ENCODE results near the gene CTSK. TPM values are rescaled to one million over a fixed set of nuclear protein-coding genes. Genes with fewer than 3 reads are reported as not detected.
"Not testable (repeated sequence)": the region's sequence is repeated elsewhere in the genome, so short reads cannot be mapped to it uniquely, and the experiment has no call there.

CTSK gene
- total RNA-seq, 1 donor from 2014 or later: 55.3 TPM

GRCh38 chr1:150833961-150834360 is 25.9 kb upstream of the CTSK start:
- not testable (repeated sequence) for H3K27me3 ChIP-seq (ENCODE audit: control insufficient read depth in 3 of 3, insufficient read depth in 3 of 3, low read length in 3 of 3); H3K9ac ChIP-seq (ENCODE audit: low read depth in 1 of 3, low read length in 3 of 3); H3K9me3 ChIP-seq (ENCODE audit: control insufficient read depth in 3 of 3, low read length in 3 of 3); H3K4me1 ChIP-seq (ENCODE audit: control insufficient read depth in 3 of 3, insufficient read depth in 3 of 3, low read length in 3 of 3); H3K27ac ChIP-seq (ENCODE audit: low read depth, low read length); H3K4me3 ChIP-seq (ENCODE audit: low read length in 3 of 3)
- peaks cover 18 to 71% (median 69%) of the 10 kb centered on the region in 3 donors for H3K36me3 ChIP-seq (ENCODE audit: control insufficient read depth in 3 of 3, insufficient read depth in 3 of 3, low read length in 3 of 3)

- Histone ChIP-seq H3K9me3 (ENCODE audit: control insufficient read depth in 3 of 3, low read length in 3 of 3) (no peaks in the 10 kb centered on the region), H3K4me3 (ENCODE audit: low read length in 3 of 3) (no peak overlapping the region), H3K27ac (ENCODE audit: low read depth, low read length) (no peak overlapping the region)
These were observed 24.5 kb upstream of the CTSK start for GRCh38 chr1:150832597-150832996.

GRCh38 chr1:150829751-150830150 is 21.7 kb upstream of the CTSK start:
- no peak overlapping the region for H3K4me3 ChIP-seq (ENCODE audit: low read length in 3 of 3)
- H3K36me3 ChIP-seq (ENCODE audit: control insufficient read depth in 3 of 3, insufficient read depth in 3 of 3, low read length in 3 of 3): peaks cover 21 to 75% (median 66%) of the 10 kb centered on the region in 3 donors
- no peak overlapping the region for H3K9ac ChIP-seq (ENCODE audit: low read depth in 1 of 3, low read length in 3 of 3)
- no peaks in the 10 kb centered on the region for H3K9me3 ChIP-seq (ENCODE audit: control insufficient read depth in 3 of 3, low read length in 3 of 3)
- no peaks in the 10 kb centered on the region for H3K27me3 ChIP-seq (ENCODE audit: control insufficient read depth in 3 of 3, insufficient read depth in 3 of 3, low read length in 3 of 3)
- no peaks in the 10 kb centered on the region for H3K4me1 ChIP-seq (ENCODE audit: control insufficient read depth in 3 of 3, insufficient read depth in 3 of 3, low read length in 3 of 3)
- no peak overlapping the region for H3K27ac ChIP-seq (ENCODE audit: low read depth, low read length)

More at GRCh38 chr1:150832597-150832996, 24.5 kb upstream of the CTSK start:
- Histone ChIP-seq H3K9ac (ENCODE audit: low read depth in 1 of 3, low read length in 3 of 3) (no peak overlapping the region), H3K4me1 (ENCODE audit: control insufficient read depth in 3 of 3, insufficient read depth in 3 of 3, low read length in 3 of 3) (no peaks in the 10 kb centered on the region), H3K27me3 (ENCODE audit: control insufficient read depth in 3 of 3, insufficient read depth in 3 of 3, low read length in 3 of 3) (no peaks in the 10 kb centered on the region), H3K36me3 (ENCODE audit: control insufficient read depth in 3 of 3, insufficient read depth in 3 of 3, low read length in 3 of 3) (peaks cover 24 to 79% (median 73%) of the 10 kb centered on the region in 3 donors)

- Histone ChIP-seq H3K4me3 (ENCODE audit: low read length in 3 of 3) (no peak overlapping the region), H3K9me3 (ENCODE audit: control insufficient read depth in 3 of 3, low read length in 3 of 3) (no peaks in the 10 kb centered on the region), H3K36me3 (ENCODE audit: control insufficient read depth in 3 of 3, insufficient read depth in 3 of 3, low read length in 3 of 3) (peaks cover 19 to 60% (median 59%) of the 10 kb centered on the region in 3 donors)
These were observed 18.2 kb upstream of the CTSK start for GRCh38 chr1:150826299-150826698.

GRCh38 chr1:150820730-150821512 is 12.9 kb upstream of the CTSK start:
- Histone ChIP-seq H3K9me3 (ENCODE audit: control insufficient read depth in 3 of 3, low read length in 3 of 3) (no peaks in the 10 kb centered on the region), H3K36me3 (ENCODE audit: control insufficient read depth in 3 of 3, insufficient read depth in 3 of 3, low read length in 3 of 3) (peaks cover 41 to 55% (median 51%) of the 10 kb centered on the region in 3 donors), H3K4me3 (ENCODE audit: low read length in 3 of 3) (no peak overlapping the region), H3K4me1 (ENCODE audit: control insufficient read depth in 3 of 3, insufficient read depth in 3 of 3, low read length in 3 of 3) (no peaks in the 10 kb centered on the region), H3K9ac (ENCODE audit: low read depth in 1 of 3, low read length in 3 of 3) (no peak overlapping the region), H3K27ac (ENCODE audit: low read depth, low read length) (no peak overlapping the region), H3K27me3 (ENCODE audit: control insufficient read depth in 3 of 3, insufficient read depth in 3 of 3, low read length in 3 of 3) (no peaks in the 10 kb centered on the region)

More at GRCh38 chr1:150826299-150826698, 18.2 kb upstream of the CTSK start:
- Histone ChIP-seq H3K4me1 (ENCODE audit: control insufficient read depth in 3 of 3, insufficient read depth in 3 of 3, low read length in 3 of 3) (no peaks in the 10 kb centered on the region), H3K27ac (ENCODE audit: low read depth, low read length) (no peak overlapping the region), H3K9ac (ENCODE audit: low read depth in 1 of 3, low read length in 3 of 3) (no peak overlapping the region), H3K27me3 (ENCODE audit: control insufficient read depth in 3 of 3, insufficient read depth in 3 of 3, low read length in 3 of 3) (no peaks in the 10 kb centered on the region)

GRCh38 chr1:150815871-150816270 is 7.8 kb upstream of the CTSK start:
- H3K27ac ChIP-seq (ENCODE audit: low read depth, low read length): no peak overlapping the region
- no peak overlapping the region for H3K9ac ChIP-seq (ENCODE audit: low read depth in 1 of 3, low read length in 3 of 3)
- no peaks in the 10 kb centered on the region for H3K27me3 ChIP-seq (ENCODE audit: control insufficient read depth in 3 of 3, insufficient read depth in 3 of 3, low read length in 3 of 3)
- peaks cover 52 to 68% (median 65%) of the 10 kb centered on the region in 3 donors for H3K36me3 ChIP-seq (ENCODE audit: control insufficient read depth in 3 of 3, insufficient read depth in 3 of 3, low read length in 3 of 3)
- H3K4me1 ChIP-seq (ENCODE audit: control insufficient read depth in 3 of 3, insufficient read depth in 3 of 3, low read length in 3 of 3): no peaks in the 10 kb centered on the region
- H3K9me3 ChIP-seq (ENCODE audit: control insufficient read depth in 3 of 3, low read length in 3 of 3): no peaks in the 10 kb centered on the region
- H3K4me3 ChIP-seq (ENCODE audit: low read length in 3 of 3): no peak overlapping the region

- no peak overlapping the region for H3K27ac ChIP-seq (ENCODE audit: low read depth, low read length)
- no peaks in the 10 kb centered on the region for H3K27me3 ChIP-seq (ENCODE audit: control insufficient read depth in 3 of 3, insufficient read depth in 3 of 3, low read length in 3 of 3)
- H3K36me3 ChIP-seq (ENCODE audit: control insufficient read depth in 3 of 3, insufficient read depth in 3 of 3, low read length in 3 of 3): peaks cover 47 to 63% (median 53%) of the 10 kb centered on the region in 3 donors
- no peak overlapping the region for H3K9ac ChIP-seq (ENCODE audit: low read depth in 1 of 3, low read length in 3 of 3)
- H3K4me3 ChIP-seq (ENCODE audit: low read length in 3 of 3): no peak overlapping the region
- no peaks in the 10 kb centered on the region for H3K4me1 ChIP-seq (ENCODE audit: control insufficient read depth in 3 of 3, insufficient read depth in 3 of 3, low read length in 3 of 3)
- H3K9me3 ChIP-seq (ENCODE audit: control insufficient read depth in 3 of 3, low read length in 3 of 3): no peaks in the 10 kb centered on the region
These were observed 5.1 kb upstream of the CTSK start for GRCh38 chr1:150813028-150813707.

GRCh38 chr1:150810958-150811659 is 3.0 kb upstream of the CTSK start:
- H3K4me1 ChIP-seq (ENCODE audit: control insufficient read depth in 3 of 3, insufficient read depth in 3 of 3, low read length in 3 of 3): no peaks in the 10 kb centered on the region
- H3K4me3 ChIP-seq (ENCODE audit: low read length in 3 of 3): no peak overlapping the region
- H3K36me3 ChIP-seq (ENCODE audit: control insufficient read depth in 3 of 3, insufficient read depth in 3 of 3, low read length in 3 of 3): peaks cover 30 to 45% (median 36%) of the 10 kb centered on the region in 3 donors
- no peaks in the 10 kb centered on the region for H3K9me3 ChIP-seq (ENCODE audit: control insufficient read depth in 3 of 3, low read length in 3 of 3)
- no peak overlapping the region for H3K9ac ChIP-seq (ENCODE audit: low read depth in 1 of 3, low read length in 3 of 3)
- no peaks in the 10 kb centered on the region for H3K27me3 ChIP-seq (ENCODE audit: control insufficient read depth in 3 of 3, insufficient read depth in 3 of 3, low read length in 3 of 3)
- H3K27ac ChIP-seq (ENCODE audit: low read depth, low read length): no peak overlapping the region

- Histone ChIP-seq H3K9ac (ENCODE audit: low read depth in 1 of 3, low read length in 3 of 3) (no peak overlapping the region), H3K4me3 (ENCODE audit: low read length in 3 of 3) (no peak overlapping the region), H3K4me1 (ENCODE audit: control insufficient read depth in 3 of 3, insufficient read depth in 3 of 3, low read length in 3 of 3) (no peaks in the 10 kb centered on the region), H3K9me3 (ENCODE audit: control insufficient read depth in 3 of 3, low read length in 3 of 3) (no peaks in the 10 kb centered on the region), H3K27ac (ENCODE audit: low read depth, low read length) (no peak overlapping the region), H3K36me3 (ENCODE audit: control insufficient read depth in 3 of 3, insufficient read depth in 3 of 3, low read length in 3 of 3) (peaks cover 28 to 41% (median 31%) of the 10 kb centered on the region in 3 donors), H3K27me3 (ENCODE audit: control insufficient read depth in 3 of 3, insufficient read depth in 3 of 3, low read length in 3 of 3) (no peaks in the 10 kb centered on the region)
These were observed 1.6 kb upstream of the CTSK start for GRCh38 chr1:150809651-150810050.

Data from skeletal muscle tissue (tissue), 4 donors.